HG03108 (cell line): ENCODE results near the gene TNIK.
"Not testable (repeated sequence)": the region's sequence is repeated elsewhere in the genome, so short reads cannot be mapped to it uniquely, and the experiment has no call there.

Experiments
- ATAC-seq: cut with Tn5 transposase; IDR thresholded peaks from one replicate; pipeline ENCODE4 v1.9.1; 2021; ENCODE audit warnings: moderate library complexity; ENCODE audit not compliant: unreplicated experiment

The TNIK gene

GRCh38 chr3:171422855-171423254, 37.4 kb downstream of the TNIK start:
- not testable (repeated sequence) for ATAC-seq

- no peak for ATAC-seq
Measured at GRCh38 chr3:171420667-171421066, 39.5 kb downstream of the TNIK start.

- ATAC-seq, result no peak
Measured at GRCh38 chr3:171419457-171419856, 40.7 kb downstream of the TNIK start.

GRCh38 chr3:171417813-171418212, 42.4 kb downstream of the TNIK start:
- ATAC-seq, result no peak

GRCh38 chr3:171417137-171417536, 43.1 kb downstream of the TNIK start:
- no peak for ATAC-seq

- ATAC-seq, result no peak
Measured at GRCh38 chr3:171416666-171417065, 43.5 kb downstream of the TNIK start.

GRCh38 chr3:171416061-171416460, 44.1 kb downstream of the TNIK start:
- no peak for ATAC-seq

- ATAC-seq, result no peak
Measured at GRCh38 chr3:171415070-171415469, 45.1 kb downstream of the TNIK start.

- no peak for ATAC-seq
Measured at GRCh38 chr3:171412473-171412872, 47.7 kb downstream of the TNIK start.

- no peak for ATAC-seq
Measured at GRCh38 chr3:171412054-171412453, 48.2 kb downstream of the TNIK start.

- no peak for ATAC-seq
Measured at GRCh38 chr3:171410186-171410585, 50.0 kb downstream of the TNIK start.

GRCh38 chr3:171407759-171408158, 52.4 kb downstream of the TNIK start:
- no peak for ATAC-seq

GRCh38 chr3:171404376-171404967, 55.7 kb downstream of the TNIK start:
- no peak for ATAC-seq

GRCh38 chr3:171402281-171402680, 57.9 kb downstream of the TNIK start:
- ATAC-seq, result no peak

GRCh38 chr3:171401432-171401831, 58.8 kb downstream of the TNIK start:
- ATAC-seq, result no peak

GRCh38 chr3:171399842-171400241, 60.4 kb downstream of the TNIK start:
- no peak for ATAC-seq

GRCh38 chr3:171398343-171398742, 61.9 kb downstream of the TNIK start:
- no peak for ATAC-seq

- no peak for ATAC-seq
Measured at GRCh38 chr3:171397089-171397488, 63.1 kb downstream of the TNIK start.

GRCh38 chr3:171396048-171396447, 64.2 kb downstream of the TNIK start:
- ATAC-seq, result no peak

GRCh38 chr3:171393032-171393744, 67.0 kb downstream of the TNIK start:
- no peak for ATAC-seq

GRCh38 chr3:171391432-171391831, 68.8 kb downstream of the TNIK start:
- ATAC-seq, result no peak

- ATAC-seq, result no peak
Measured at GRCh38 chr3:171390051-171390941, 69.9 kb downstream of the TNIK start.
